HepG2 (cell line): ENCODE measurements around the gene DSN1. TPM values are rescaled to one million over a fixed set of nuclear protein-coding genes. Genes with fewer than 3 reads are reported as not detected.
A peak's percentile ranks its signal among the peaks of the same experiment; 100 is the strongest.

Experiments
- ARNTL ChIP-seq: sonication (generic); formaldehyde crosslinking; IDR thresholded peaks from 2 replicates; pipeline ENCODE4 v1.4.0; 2020; ENCODE audit warnings: mild to moderate bottlenecking, missing genetic modification reagents
- ATF7 ChIP-seq, 2 experiments: fragments of 450-650 bp in 1 of 2; sonication (generic) in 1 of 2; formaldehyde crosslinking in 1 of 2; IDR thresholded peaks; 2 replicates each; pipeline versions ENCODE4 v1.4.0 to v1.6.1; 2016 to 2020; ENCODE audit warnings: antibody characterized with exemption in 1 of 2, mild to moderate bottlenecking in 1 of 2, missing genetic modification reagents in 1 of 2
- CEBPB ChIP-seq: IDR thresholded peaks from 2 replicates; pipeline ENCODE4 v1.6.1; 2011; ENCODE audit warnings: low read depth, low read length, improper control_type of control experiment, borderline replicate concordance
- FIP1L1 ChIP-seq: fragments of 200-400 bp; formaldehyde crosslinking; IDR thresholded peaks from 2 replicates; pipeline ENCODE4 v1.6.1; 2018; ENCODE audit warnings: low read depth, mild to moderate bottlenecking, low read length, moderate library complexity, borderline replicate concordance; ENCODE audit not compliant: insufficient read depth
- GZF1 ChIP-seq: sonication (generic); formaldehyde crosslinking; IDR thresholded peaks from 2 replicates; pipeline ENCODE4 v1.5.1; 2020; ENCODE audit warnings: mild to moderate bottlenecking, missing genetic modification reagents
- HOXA9 ChIP-seq: sonication (generic); formaldehyde crosslinking; IDR thresholded peaks from 2 replicates; pipeline ENCODE4 v1.8.1; 2022; ENCODE audit warnings: missing genetic modification reagents, mild to moderate bottlenecking, moderate library complexity, borderline replicate concordance
- MAF1 ChIP-seq: sonication (generic); formaldehyde crosslinking; IDR thresholded peaks from 2 replicates; pipeline ENCODE4 v1.5.0; 2020; ENCODE audit warnings: missing genetic modification reagents, borderline replicate concordance
- NFATC3 ChIP-seq: sonication (generic); formaldehyde crosslinking; IDR thresholded peaks from 2 replicates; pipeline ENCODE4 v1.5.1; 2020; ENCODE audit warnings: mild to moderate bottlenecking, missing genetic modification reagents
- SOX13 ChIP-seq, 3 experiments: fragments of 450-650 bp in 1 of 3; sonication (generic) in 1 of 3; formaldehyde crosslinking in 1 of 3; IDR thresholded peaks in 2 of 3; conservative IDR thresholded peaks in 1 of 3; 2 replicates each; pipeline versions ENCODE4 v1.5.0 to v1.6.1; 2016 to 2020; ENCODE audit warnings: antibody characterized with exemption in 1 of 3, mild to moderate bottlenecking in 1 of 3, missing compliant biosample characterization in 1 of 3, missing genetic modification reagents in 1 of 3, moderate library complexity in 1 of 3
- ZBTB21 ChIP-seq: sonication (generic); formaldehyde crosslinking; IDR thresholded peaks from 2 replicates; pipeline ENCODE4 v1.4.0; 2020; ENCODE audit warnings: missing genetic modification reagents
- ZFY ChIP-seq: sonication (generic); formaldehyde crosslinking; IDR thresholded peaks from 2 replicates; pipeline ENCODE4 v1.4.0; 2020; ENCODE audit warnings: missing genetic modification reagents
- ZNF225 ChIP-seq: sonication (generic); formaldehyde crosslinking; IDR thresholded peaks from 2 replicates; pipeline ENCODE4 v1.4.0; 2020; ENCODE audit warnings: mild to moderate bottlenecking, missing genetic modification reagents
- ZNF329 ChIP-seq: sonication (generic); formaldehyde crosslinking; IDR thresholded peaks from 2 replicates; pipeline ENCODE4 v1.9.0; 2021; ENCODE audit warnings: low read depth, mild to moderate bottlenecking, missing genetic modification reagents
- ZNF556 ChIP-seq: sonication (generic); formaldehyde crosslinking; IDR thresholded peaks from 2 replicates; pipeline ENCODE4 v1.4.0; 2020; ENCODE audit warnings: mild to moderate bottlenecking, missing genetic modification reagents, borderline replicate concordance
- ZNF670 ChIP-seq: sonication (generic); formaldehyde crosslinking; IDR thresholded peaks from 2 replicates; pipeline ENCODE4 v1.8.0; 2022; ENCODE audit warnings: mild to moderate bottlenecking, missing genetic modification reagents, borderline replicate concordance
- polyA plus RNA-seq, 8 experiments: library from polyadenylated mRNA; depleted of rRNA in 3 of 8; stranded (reverse) in 7 of 8; unstranded in 1 of 8; fragments of >200 nt; fragmentation: Illumina TruSeq in 4 of 8; extraction: Trizol in 4 of 8; gene quantifications; 2 replicates each; pipeline versions ENCODE4 v1.2.1 to v1.2.3, GENCODE V29; 2011 to 2016; ENCODE audit warnings: low read depth in 4 of 8, missing spikeins in 1 of 8, mixed read lengths in 1 of 8; ENCODE audit not compliant: insufficient read depth in 1 of 8
- total RNA-seq, 5 experiments: library from RNA; depleted of rRNA; stranded (reverse); fragments of >200 nt; fragmentation: Illumina TruSeq; extraction: Trizol; gene quantifications; 2 replicates each; pipeline ENCODE4 v1.2.3, GENCODE V29; 2016; ENCODE audit warnings: low read depth in 1 of 5
- TF ChIP-seq, protein P1 (sequence below): sonication (generic); formaldehyde crosslinking; IDR thresholded peaks from 2 replicates; pipeline ENCODE4 v1.4.0; 2020; ENCODE audit warnings: mild to moderate bottlenecking, low read depth, missing genetic modification reagents
- TF ChIP-seq, protein P2 (sequence below): sonication (generic); formaldehyde crosslinking; IDR thresholded peaks from 2 replicates; pipeline ENCODE4 v1.5.0; 2020; ENCODE audit warnings: mild to moderate bottlenecking, missing genetic modification reagents
- TF ChIP-seq, protein P3 (sequence below): sonication (generic); formaldehyde crosslinking; IDR thresholded peaks from 2 replicates; pipeline ENCODE4 v1.9.0; 2022; ENCODE audit warnings: missing genetic modification reagents, mild to moderate bottlenecking, borderline replicate concordance

The DSN1 gene
- total and polyA plus RNA-seq, 2 of the 13 experiments (the other 11 are each of a cell fraction or from before 2014, with no cell fraction given) = 18.7 to 53.7 TPM

DNA sequence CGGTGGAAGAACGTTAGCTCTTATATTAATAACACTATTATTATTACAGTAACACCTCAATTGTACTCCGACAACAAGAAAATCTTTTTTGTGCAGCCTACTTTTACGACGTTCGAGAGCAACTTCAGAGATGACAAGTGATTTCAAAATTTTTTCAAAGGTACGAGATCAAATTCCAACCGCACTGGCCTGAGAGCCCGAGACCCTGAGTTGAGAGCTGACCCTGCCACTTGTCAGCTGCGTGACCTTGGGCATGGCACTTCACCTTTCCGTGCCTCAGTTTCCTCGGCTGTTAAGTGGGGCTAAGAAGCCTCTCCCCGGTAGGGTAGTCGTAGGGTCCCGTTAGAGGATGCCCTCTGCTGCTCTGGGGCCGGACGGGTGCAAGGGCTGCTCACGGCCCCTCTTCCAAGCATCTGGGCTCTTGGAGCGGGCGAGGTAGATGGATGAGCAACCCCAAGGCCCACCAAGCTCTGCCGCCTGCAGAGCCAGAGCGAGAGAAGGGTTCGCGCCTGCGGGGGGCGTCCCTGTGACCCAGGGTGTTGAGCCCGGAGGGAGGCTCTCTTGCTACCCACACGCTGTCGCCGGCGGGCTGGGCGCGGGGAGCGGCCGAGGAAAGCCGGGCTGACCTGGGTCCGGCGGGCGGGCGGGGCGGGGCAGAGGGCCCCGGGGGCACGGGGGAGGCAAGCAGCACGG lies 28.2 kb downstream of the DSN1 start (continued):
- TF ChIP-seq FIP1L1 = no peak
- peak; percentile 64; the same call in 1 of the 2 replicates for TF ChIP-seq ARNTL
- TF ChIP-seq HOXA9 (CRISPR knock-in tag) = no peak; the same call in 1 of the 2 replicates
- no peak for TF ChIP-seq ZNF329 (CRISPR knock-in tag)
- no peak for TF ChIP-seq SOX13 (IDR thresholded peaks at IDR 0.05)
- TF ChIP-seq SOX13 (CRISPR knock-in tag; conservative IDR thresholded peaks at IDR 0.05 in 1 of 2, IDR thresholded peaks at IDR 0.05 in 1 of 2) = no peak
- TF ChIP-seq, protein P1, sequence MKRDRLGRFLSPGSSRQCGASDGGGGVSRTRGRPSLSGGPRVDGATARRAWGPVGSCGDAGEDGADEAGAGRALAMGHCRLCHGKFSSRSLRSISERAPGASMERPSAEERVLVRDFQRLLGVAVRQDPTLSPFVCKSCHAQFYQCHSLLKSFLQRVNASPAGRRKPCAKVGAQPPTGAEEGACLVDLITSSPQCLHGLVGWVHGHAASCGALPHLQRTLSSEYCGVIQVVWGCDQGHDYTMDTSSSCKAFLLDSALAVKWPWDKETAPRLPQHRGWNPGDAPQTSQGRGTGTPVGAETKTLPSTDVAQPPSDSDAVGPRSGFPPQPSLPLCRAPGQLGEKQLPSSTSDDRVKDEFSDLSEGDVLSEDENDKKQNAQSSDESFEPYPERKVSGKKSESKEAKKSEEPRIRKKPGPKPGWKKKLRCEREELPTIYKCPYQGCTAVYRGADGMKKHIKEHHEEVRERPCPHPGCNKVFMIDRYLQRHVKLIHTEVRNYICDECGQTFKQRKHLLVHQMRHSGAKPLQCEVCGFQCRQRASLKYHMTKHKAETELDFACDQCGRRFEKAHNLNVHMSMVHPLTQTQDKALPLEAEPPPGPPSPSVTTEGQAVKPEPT (CRISPR knock-in tag) = 0 out of 2 replicates have a peak, but pooled peaks have one; percentile 79
- no peak for TF ChIP-seq ATF7 (IDR thresholded peaks at IDR 0.05)
- TF ChIP-seq ATF7 (CRISPR knock-in tag; IDR thresholded peaks at IDR 0.05) = peak; percentile 58; the same call in 1 of the 2 replicates
- TF ChIP-seq MAF1 (CRISPR knock-in tag) = no peak
- TF ChIP-seq ZNF225 (CRISPR knock-in tag) = no peak
- no peak for TF ChIP-seq GZF1
- peak; percentile 27; the same call in 1 of the 2 replicates for TF ChIP-seq ZNF556 (CRISPR knock-in tag)
- no peak for TF ChIP-seq CEBPB
- TF ChIP-seq, protein P2, sequence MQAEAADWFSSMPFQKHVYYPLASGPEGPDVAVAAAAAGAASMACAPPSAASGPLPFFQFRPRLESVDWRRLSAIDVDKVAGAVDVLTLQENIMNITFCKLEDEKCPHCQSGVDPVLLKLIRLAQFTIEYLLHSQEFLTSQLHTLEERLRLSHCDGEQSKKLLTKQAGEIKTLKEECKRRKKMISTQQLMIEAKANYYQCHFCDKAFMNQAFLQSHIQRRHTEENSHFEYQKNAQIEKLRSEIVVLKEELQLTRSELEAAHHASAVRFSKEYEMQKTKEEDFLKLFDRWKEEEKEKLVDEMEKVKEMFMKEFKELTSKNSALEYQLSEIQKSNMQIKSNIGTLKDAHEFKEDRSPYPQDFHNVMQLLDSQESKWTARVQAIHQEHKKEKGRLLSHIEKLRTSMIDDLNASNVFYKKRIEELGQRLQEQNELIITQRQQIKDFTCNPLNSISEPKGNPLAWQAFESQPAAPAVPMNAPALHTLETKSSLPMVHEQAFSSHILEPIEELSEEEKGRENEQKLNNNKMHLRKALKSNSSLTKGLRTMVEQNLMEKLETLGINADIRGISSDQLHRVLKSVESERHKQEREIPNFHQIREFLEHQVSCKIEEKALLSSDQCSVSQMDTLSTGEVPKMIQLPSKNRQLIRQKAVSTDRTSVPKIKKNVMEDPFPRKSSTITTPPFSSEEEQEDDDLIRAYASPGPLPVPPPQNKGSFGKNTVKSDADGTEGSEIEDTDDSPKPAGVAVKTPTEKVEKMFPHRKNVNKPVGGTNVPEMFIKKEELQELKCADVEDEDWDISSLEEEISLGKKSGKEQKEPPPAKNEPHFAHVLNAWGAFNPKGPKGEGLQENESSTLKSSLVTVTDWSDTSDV (CRISPR knock-in tag) = no peak; the same call in 1 of the 2 replicates
- TF ChIP-seq ZNF670 (CRISPR knock-in tag) = 0 out of 2 replicates have a peak, but pooled peaks have one; percentile 66
- TF ChIP-seq NFATC3 (CRISPR knock-in tag) = no peak
- TF ChIP-seq ZFY (CRISPR knock-in tag) = no peak
- TF ChIP-seq, protein P3, sequence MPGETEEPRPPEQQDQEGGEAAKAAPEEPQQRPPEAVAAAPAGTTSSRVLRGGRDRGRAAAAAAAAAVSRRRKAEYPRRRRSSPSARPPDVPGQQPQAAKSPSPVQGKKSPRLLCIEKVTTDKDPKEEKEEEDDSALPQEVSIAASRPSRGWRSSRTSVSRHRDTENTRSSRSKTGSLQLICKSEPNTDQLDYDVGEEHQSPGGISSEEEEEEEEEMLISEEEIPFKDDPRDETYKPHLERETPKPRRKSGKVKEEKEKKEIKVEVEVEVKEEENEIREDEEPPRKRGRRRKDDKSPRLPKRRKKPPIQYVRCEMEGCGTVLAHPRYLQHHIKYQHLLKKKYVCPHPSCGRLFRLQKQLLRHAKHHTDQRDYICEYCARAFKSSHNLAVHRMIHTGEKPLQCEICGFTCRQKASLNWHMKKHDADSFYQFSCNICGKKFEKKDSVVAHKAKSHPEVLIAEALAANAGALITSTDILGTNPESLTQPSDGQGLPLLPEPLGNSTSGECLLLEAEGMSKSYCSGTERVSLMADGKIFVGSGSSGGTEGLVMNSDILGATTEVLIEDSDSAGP (CRISPR knock-in tag) = no peak; the same call in 1 of the 2 replicates
- no peak for TF ChIP-seq ZBTB21 (CRISPR knock-in tag)
